GM21786 (cell line): ENCODE data around the gene ST6GALNAC3.
"Not testable (repeated sequence)": the region's sequence is repeated elsewhere in the genome, so short reads cannot be mapped to it uniquely, and the experiment has no call there.

Source experiments
- ATAC-seq: cut with Tn5 transposase; IDR thresholded peaks from one replicate; pipeline ENCODE4 v1.9.1; 2021; ENCODE audit not compliant: unreplicated experiment

ST6GALNAC3 gene

DNA sequence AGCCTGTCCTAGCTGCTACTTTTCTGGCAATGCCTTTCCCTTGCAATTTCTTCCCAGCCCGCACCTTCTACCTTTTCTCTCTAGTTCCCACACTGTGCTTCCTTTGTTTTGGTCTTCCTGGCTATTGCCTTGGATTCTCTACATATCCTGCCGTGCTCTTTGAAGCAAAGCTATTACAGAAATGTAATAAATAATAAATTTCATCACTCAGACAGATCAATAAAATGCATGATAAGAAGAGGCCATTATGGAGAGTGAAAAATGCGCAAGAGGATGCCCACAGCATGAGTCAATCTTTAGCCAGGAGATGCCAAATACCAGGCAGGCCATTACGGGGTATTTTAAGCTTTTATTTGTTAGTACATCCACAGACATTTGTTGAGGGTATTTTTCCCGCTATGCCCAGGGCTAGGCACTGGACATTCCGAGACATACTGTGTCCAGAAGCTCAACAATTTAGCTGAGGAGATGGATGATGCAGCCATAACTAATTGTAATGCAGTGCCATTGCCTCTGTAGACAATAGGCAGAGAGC lies 163.6 kb downstream of the ST6GALNAC3 start:
- ATAC-seq, result no peak

DNA sequence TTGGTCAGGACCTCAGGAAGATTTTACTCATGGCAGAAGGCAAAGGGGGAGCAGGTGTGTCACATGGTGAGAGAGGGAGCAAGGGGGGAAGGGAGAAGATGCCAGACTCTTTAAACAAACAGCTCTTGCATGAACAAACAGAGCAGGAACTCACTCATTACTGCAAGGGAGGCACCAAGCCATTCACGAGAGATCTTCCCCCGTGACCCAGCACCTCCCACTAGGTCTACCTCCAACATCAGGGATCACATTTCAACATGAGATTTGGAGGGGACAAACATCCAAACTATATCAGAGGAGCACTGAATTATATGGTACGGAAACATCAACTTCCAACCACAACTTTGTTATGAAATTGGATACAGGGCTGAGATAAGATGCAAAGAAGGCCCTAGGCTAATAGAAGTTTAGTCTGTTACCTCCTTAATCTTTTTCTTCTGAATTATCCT lies 164.9 kb downstream of the ST6GALNAC3 start:
- no peak for ATAC-seq

GRCh38 chr1:76240316-76240715 lies 165.8 kb downstream of the ST6GALNAC3 start:
- no peak for ATAC-seq

DNA sequence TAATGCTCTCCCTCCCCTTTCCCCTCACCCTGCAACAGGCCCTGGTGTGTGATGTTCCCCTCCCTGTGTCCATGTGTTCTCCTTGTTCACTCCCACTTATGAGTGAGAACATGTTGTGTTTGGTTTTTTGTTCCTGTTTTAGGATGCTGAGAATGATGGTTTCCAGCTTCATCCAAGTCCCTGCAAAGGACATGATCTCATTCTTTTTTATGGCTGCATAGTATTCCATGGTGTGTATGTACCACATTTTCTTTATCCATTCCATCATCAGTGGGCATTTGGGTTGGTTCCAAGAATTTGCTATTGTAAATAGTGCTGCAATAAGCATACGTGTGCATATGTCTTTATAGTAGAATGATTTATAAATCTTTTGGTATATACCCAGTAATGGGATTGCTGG lies 168.0 kb downstream of the ST6GALNAC3 start:
- ATAC-seq, result not testable (repeated sequence)

DNA sequence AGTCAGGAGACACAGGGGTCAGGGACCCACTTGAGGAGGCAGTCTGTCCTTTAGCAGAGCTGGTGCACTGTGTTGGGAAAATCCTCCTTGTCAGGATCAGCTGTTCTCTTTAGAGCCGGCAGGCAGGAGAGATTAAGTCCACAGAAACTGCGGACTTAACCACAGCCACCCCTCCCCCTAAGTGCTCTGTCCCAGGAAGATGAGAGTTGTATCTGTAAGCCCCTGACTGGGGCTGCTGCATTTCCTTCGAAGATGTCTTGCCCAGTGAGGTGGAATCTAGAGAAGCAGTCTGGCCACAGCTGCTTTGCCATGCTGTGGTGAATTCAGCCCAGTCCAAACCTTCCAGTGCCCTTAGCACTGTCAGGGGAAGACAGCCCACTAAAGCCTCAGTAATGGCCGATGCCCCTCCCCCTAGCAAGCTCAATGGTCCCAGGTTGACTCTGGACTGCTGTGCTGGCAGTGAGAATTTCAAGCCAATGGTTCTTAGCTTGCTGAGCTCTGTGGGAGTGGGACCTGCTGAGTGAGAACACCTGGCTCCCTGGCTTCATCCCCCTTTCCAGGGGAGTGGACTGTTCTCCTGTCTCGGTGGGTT lies 172.8 kb downstream of the ST6GALNAC3 start:
- no peak for ATAC-seq

DNA sequence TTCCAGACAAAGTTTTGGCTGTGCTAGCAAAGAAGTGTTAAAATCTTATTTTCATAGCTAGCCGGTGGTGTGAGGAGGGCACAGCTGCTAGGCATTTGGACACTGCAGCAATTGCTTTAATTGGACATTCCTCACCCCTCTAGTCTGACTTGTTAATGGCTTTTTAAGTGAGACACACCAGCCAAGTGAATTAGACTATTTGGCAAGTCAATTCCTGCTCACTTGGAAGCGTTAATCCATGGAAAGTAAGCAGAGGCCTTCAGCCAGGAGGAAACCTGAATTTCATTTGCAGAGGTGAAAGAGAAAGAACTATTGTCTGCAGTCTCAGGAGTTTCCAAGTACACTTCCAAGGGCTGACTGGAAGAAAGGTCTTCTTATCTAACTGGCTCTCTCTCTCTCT lies 175.7 kb downstream of the ST6GALNAC3 start:
- no peak for ATAC-seq

DNA sequence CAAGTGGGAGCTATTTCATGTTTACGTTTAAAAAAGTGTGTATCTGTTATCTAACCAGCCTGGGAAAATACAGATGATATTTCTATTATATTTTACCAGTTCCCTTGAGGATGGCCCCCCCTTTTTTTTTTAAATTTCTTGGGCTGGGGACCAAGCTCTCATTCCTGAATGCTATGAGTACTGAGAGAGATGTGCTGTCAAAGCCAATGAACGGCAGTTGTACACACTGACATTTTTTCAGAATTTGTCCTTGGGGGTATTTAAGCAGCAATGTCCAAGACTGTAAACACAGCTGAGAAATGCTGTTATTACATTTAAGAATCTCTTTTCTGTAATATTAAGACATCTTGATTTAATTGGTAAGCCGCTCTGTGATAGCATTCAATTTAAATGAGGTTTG lies 177.9 kb downstream of the ST6GALNAC3 start:
- ATAC-seq, result no peak

GRCh38 chr1:76254104-76255030 lies 179.8 kb downstream of the ST6GALNAC3 start:
- ATAC-seq, result no peak

GRCh38 chr1:76256289-76257223 lies 182.0 kb downstream of the ST6GALNAC3 start:
- ATAC-seq, result no peak

DNA sequence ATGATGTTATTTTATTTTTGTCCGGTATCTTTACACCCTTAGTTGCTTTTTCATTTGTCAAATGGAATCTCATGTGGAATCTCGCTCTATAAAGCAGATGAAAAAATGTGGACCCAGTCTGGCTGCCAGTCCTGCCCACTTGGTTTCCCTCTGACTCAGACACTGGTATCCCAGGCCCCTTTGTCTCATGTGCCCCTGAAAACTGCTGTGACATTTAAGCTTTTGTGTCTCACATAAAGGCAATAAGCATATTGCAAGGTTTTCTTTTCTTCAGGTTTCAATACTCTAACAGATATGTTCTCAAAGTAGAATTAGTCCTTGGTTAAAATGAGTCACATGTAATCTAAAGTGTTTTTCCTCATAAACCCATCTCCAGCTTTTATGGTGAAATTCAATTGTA lies 183.3 kb downstream of the ST6GALNAC3 start:
- no peak for ATAC-seq

DNA sequence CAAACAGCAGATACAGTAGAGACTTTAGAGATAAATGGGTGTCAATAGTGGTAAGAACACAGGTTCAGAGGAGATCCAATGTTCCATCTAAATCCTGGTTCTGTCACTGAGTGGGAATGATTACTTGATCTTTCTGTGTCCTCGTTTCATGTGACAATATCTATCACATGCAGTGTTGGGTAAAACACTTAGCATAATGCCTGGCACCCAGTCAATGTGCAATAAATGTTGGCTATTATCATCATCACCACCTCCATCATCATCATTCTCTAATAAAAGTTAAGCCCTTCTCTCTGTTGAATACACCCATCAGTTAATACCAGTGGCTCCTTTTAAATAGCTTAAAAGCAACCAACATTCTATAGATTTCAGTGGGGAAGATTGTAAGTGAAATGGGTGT lies 184.7 kb downstream of the ST6GALNAC3 start:
- ATAC-seq, result no peak

DNA sequence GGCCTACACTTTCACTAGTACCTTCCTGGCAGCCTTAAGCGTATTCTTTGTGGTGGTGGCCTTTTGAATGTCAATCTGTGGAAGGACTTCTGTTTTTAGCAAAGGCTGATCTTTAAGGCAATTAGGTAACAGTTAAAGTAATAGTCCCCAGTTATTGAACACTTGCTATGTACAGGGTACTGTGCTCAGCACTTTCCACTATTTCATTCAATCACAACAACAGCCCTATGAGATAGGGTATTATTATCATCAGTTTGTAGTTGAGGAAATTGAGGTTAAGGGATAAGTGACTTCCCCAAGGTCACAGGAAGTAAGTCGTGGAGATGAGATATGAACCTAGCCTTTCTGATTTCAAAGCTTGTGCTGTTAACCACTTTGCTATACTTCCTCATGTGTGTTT lies 185.7 kb downstream of the ST6GALNAC3 start:
- ATAC-seq, result no peak

- no peak for ATAC-seq
These were observed 188.1 kb downstream of the ST6GALNAC3 start for GRCh38 chr1:76262601-76263000.

- no peak for ATAC-seq
These were observed 190.1 kb downstream of the ST6GALNAC3 start for GRCh38 chr1:76264642-76265041.

GRCh38 chr1:76266762-76267161 lies 192.2 kb downstream of the ST6GALNAC3 start:
- ATAC-seq, result no peak

DNA sequence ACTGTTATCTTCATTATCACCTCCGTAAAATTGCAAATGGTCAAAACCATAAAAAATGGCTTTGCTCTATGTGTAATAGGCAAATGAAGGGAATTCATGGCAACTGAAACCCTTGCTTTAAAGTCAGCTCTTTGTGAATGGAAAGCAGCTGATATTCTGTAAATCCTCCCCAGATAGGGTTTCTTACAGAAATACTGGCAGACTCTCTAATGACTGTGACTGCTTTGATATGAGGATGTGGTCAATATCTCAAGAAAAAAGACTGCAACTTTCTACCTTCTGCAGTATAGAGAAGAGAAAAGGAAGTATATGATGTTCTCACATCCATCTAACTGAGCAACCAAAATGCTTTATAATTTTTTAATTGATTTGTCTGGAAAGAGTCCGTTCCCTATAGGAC lies 193.1 kb downstream of the ST6GALNAC3 start:
- ATAC-seq, result no peak

DNA sequence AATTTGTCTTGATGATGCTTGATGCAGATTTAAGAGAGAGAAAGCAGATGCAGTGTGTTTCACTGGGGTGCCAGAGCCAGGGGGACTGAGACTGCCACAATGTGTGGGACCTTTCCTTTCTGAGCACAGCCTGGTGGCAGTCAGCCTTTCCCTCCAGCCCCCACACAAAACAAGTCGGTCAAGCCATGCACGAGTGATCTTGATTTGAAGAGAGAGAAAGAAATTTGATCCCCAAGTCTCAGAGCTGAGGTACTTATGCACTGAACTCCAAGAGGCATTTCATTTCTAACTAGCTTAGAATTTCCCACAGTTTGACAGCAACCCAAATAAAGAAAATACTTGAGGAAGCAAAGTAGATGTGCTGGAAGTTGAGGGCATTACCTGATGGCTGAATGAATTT lies 193.8 kb downstream of the ST6GALNAC3 start:
- ATAC-seq, result no peak

DNA sequence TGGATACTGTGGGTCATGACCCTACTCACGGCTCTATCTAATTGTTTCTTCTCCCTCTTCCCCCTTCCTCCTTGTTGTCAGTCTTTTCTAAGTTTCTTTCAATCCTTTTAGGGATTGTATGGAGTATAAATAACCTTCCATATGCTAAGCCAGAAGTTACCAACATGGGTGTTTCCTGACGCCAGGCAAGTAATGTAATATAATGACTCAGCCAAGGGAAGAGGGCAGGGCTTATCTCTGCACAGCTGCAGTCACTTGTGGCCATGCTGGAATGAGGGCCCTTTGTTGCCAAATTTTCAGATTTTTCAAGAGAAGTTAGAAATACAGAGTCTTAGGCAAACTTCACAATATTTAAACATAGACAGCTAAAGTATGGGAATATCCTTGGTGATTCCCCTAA lies 194.6 kb downstream of the ST6GALNAC3 start:
- no peak for ATAC-seq

DNA sequence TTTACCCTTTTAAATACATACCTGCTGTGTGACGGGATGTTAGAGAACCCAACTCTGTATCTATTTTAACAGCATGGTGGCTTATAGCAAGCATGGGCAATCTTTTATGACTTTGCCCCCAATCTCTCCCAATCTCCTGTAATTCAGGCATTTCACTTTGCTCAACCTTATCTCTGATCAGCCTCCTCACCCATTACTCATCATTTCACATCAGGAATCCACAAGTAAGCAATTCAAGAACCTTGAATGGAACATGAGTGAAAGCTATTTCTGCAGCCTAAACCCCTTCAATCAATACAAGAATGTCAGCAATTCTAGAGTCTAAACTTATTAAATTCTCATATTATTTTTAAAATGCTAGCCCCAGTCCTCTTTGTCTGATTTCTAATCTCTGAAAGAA lies 199.8 kb downstream of the ST6GALNAC3 start:
- ATAC-seq, result no peak

DNA sequence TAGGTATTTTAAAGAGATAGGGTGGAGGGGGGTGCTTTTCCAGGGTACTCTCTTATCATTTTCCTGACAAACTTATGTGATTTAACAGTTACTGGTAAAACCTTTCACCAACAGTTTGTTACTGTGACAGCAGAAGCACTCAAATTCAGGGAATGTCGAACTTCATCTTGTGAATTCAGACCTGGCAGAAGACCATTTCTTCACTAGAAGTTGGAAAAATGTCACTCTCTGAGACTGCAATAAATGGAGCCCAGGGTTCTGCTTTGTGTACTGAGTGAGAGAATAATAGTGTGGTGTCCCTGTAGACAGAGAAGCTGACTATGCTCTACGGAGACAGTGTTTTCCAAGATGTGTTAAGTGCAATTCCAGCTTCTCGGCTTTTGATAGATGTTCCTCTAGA lies 200.2 kb downstream of the ST6GALNAC3 start:
- ATAC-seq, result no peak

DNA sequence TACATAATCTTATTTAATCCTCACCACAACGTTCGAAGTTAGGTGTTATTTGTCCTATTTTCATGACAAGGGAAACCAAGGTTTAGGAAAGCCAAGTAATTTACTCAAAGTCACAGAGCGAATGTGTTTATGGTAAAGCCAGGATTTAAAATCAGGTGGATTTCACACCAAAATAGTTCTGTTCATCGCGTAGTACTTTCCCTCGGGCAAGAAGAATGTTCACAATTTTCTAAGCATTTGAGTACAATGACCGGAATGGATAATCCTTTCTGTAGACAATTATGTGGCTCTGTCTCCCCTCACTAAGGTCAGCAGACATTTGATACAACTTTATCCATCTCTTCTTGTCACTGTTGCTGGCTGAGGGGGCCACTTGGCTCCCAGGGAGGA lies 204.2 kb downstream of the ST6GALNAC3 start:
- ATAC-seq, result no peak
